NB4 (cell line): ENCODE data around the gene TMCC1.

Experiments used
- CTCF ChIP-seq: IDR thresholded peaks from one replicate; pipeline ENCODE4 v1.5.1; 2012; ENCODE audit warnings: low read depth, low read length
- POLR2A ChIP-seq: IDR thresholded peaks from 2 replicates; pipeline ENCODE4 v1.6.1; 2011; ENCODE audit warnings: mild to moderate bottlenecking; ENCODE audit not compliant: insufficient read length; ENCODE audit errors: extremely low read depth

GRCh38 chr3:129845956-129846355, 47.6 kb downstream of the TMCC1 start:
- TF ChIP-seq POLR2A (no peak), CTCF (no peak)
